CD14-positive monocyte (primary cell): ENCODE measurements around the gene ZEB2. TPM values are rescaled to one million over a fixed set of nuclear protein-coding genes. Genes with fewer than 3 reads are reported as not detected.
A peak's percentile ranks its signal among the peaks of the same experiment; 100 is the strongest.

Source experiments
- DNase-seq, 3 donors: peaks; one replicate each; pipeline ENCODE4 v3.0.0-alpha.2; 2011 to 2022
- H2AFZ ChIP-seq: 2 replicates; pipeline ENCODE4 v1.6.0; 2012; ENCODE audit warnings: mild to moderate bottlenecking, low read depth, low read length, inconsistent platforms; ENCODE audit not compliant: insufficient read depth, poor library complexity, severe bottlenecking
- H3K27ac ChIP-seq, 2 donors: 1 replicate in 1 of 2; 2 replicates in 1 of 2; pipeline ENCODE4 v1.5.1; 2012 to 2013; ENCODE audit warnings: low read length in 2 of 2, control low read depth in 1 of 2, inconsistent platforms in 1 of 2, low read depth in 1 of 2, mild to moderate bottlenecking in 1 of 2
- H3K27me3 ChIP-seq, 2 donors: one replicate each; pipeline versions ENCODE4 v1.6.0 to v1.6.1; 2011 to 2013; ENCODE audit warnings: low read length in 2 of 2; ENCODE audit not compliant: control insufficient read depth in 2 of 2, insufficient read depth in 2 of 2
- H3K36me3 ChIP-seq, 2 donors: replicated peaks in 1 of 2; 1 replicate in 1 of 2; 2 replicates in 1 of 2; pipeline versions ENCODE4 v1.5.1 to v1.6.1; 2012 to 2013; ENCODE audit warnings: low read length in 2 of 2, control low read depth in 1 of 2, inconsistent platforms in 1 of 2, mild to moderate bottlenecking in 1 of 2; ENCODE audit not compliant: insufficient read depth in 2 of 2, control insufficient read depth in 1 of 2
- H3K4me1 ChIP-seq, 2 donors: 1 replicate in 1 of 2; 2 replicates in 1 of 2; pipeline versions ENCODE4 v1.5.1 to v1.6.1; 2012 to 2013; ENCODE audit warnings: low read length in 2 of 2, control low read depth in 1 of 2, inconsistent platforms in 1 of 2, mild to moderate bottlenecking in 1 of 2, moderate library complexity in 1 of 2; ENCODE audit not compliant: insufficient read depth in 2 of 2, control insufficient read depth in 1 of 2
- H3K4me2 ChIP-seq: replicated peaks from 2 replicates; pipeline ENCODE3; 2012; ENCODE audit warnings: low read length, moderate library complexity, mild to moderate bottlenecking; ENCODE audit not compliant: poor library complexity, severe bottlenecking; ENCODE audit errors: extremely low read depth
- H3K4me3 ChIP-seq, 3 experiments: fragments of 200-600 bp in 1 of 3; sonication (generic) in 1 of 3; replicated peaks in 1 of 3; 1 replicate in 2 of 3; 2 replicates in 1 of 3; pipeline ENCODE4 v1.5.1; 2011 to 2013; ENCODE audit warnings: low read length in 3 of 3, mild to moderate bottlenecking in 3 of 3, control low read depth in 2 of 3, low read depth in 2 of 3, inconsistent platforms in 1 of 3, moderate library complexity in 1 of 3
- H3K79me2 ChIP-seq: 2 replicates; pipeline ENCODE4 v1.6.0; 2012; ENCODE audit warnings: mild to moderate bottlenecking, control low read depth, inconsistent platforms, low read length, moderate library complexity; ENCODE audit not compliant: insufficient read depth
- H3K9ac ChIP-seq: 2 replicates; pipeline ENCODE4 v1.6.0; 2017; ENCODE audit warnings: low read length, mild to moderate bottlenecking; ENCODE audit not compliant: insufficient read depth, poor library complexity, severe bottlenecking
- H3K9me3 ChIP-seq, 2 donors: replicated peaks in 1 of 2; 1 replicate in 1 of 2; 2 replicates in 1 of 2; pipeline versions ENCODE4 v1.5.1 to v1.6.1; 2012 to 2013; ENCODE audit warnings: low read length in 2 of 2, control low read depth in 1 of 2; ENCODE audit not compliant: control insufficient read depth in 1 of 2, insufficient read depth in 1 of 2
- H4K20me1 ChIP-seq: 2 replicates; pipeline ENCODE4 v1.6.0; 2012; ENCODE audit warnings: mild to moderate bottlenecking, low read length, control low read depth, moderate library complexity; ENCODE audit not compliant: insufficient read depth
- H3K27ac Mint-ChIP-seq, 7 donors: one replicate each; pipeline ENCODE4 v1.8.0; 2020; ENCODE audit warnings: mild to moderate bottlenecking in 7 of 7, mixed read lengths in 7 of 7, moderate library complexity in 6 of 7, inconsistent platforms in 2 of 7
- H3K27me3 Mint-ChIP-seq, 3 donors: one replicate each; pipeline ENCODE4 v1.8.0; 2021 to 2022; ENCODE audit warnings: low read depth in 3 of 3, mild to moderate bottlenecking in 3 of 3, mixed read lengths in 3 of 3, moderate library complexity in 3 of 3, inconsistent platforms in 1 of 3
- H3K36me3 Mint-ChIP-seq, 2 donors: one replicate each; pipeline ENCODE4 v1.8.0; 2020; ENCODE audit warnings: mixed read lengths in 2 of 2, inconsistent platforms in 1 of 2, mild to moderate bottlenecking in 1 of 2
- H3K4me1 Mint-ChIP-seq: one replicate; pipeline ENCODE4 v1.8.0; 2020; ENCODE audit warnings: mild to moderate bottlenecking, mixed read lengths
- H3K4me3 Mint-ChIP-seq, 2 donors: one replicate each; pipeline ENCODE4 v1.8.0; 2020; ENCODE audit warnings: mild to moderate bottlenecking in 2 of 2, mixed read lengths in 2 of 2, moderate library complexity in 1 of 2
- H3K9me3 Mint-ChIP-seq, 7 donors: one replicate each; pipeline ENCODE4 v1.8.0; 2020 to 2022; ENCODE audit warnings: mixed read lengths in 7 of 7, mild to moderate bottlenecking in 6 of 7, moderate library complexity in 6 of 7, inconsistent platforms in 2 of 7
- CTCF ChIP-seq: fragments of 200-600 bp; IDR thresholded peaks from one replicate; pipeline ENCODE4 v1.8.0; 2022; ENCODE audit warnings: antibody characterized with exemption, mild to moderate bottlenecking
- WGBS: methylation state at CpG from one replicate; pipeline ENCODE4 v1.1.5; 2013; ENCODE audit warnings: missing lambda C conversion rate; ENCODE audit not compliant: insufficient coverage; 5-methylcytosine and 5-hydroxymethylcytosine counted together
- intact Hi-C, 2 donors: fragments of 100-400 bp; cut with micrococcal nuclease; formaldehyde crosslinking; loops; one replicate each; pipeline versions ENCODE4 v1.15.0 to v1.15.1; 2023
- polyA plus RNA-seq, 3 donors: library from polyadenylated mRNA; depleted of rRNA in 1 of 3; unstranded in 2 of 3; stranded (reverse) in 1 of 3; fragments of 300-500 nt in 2 of 3; fragments of >200 nt in 1 of 3; fragmentation: Illumina TruSeq in 2 of 3; gene quantifications; 1 replicate in 2 of 3; 2 replicates in 1 of 3; pipeline ENCODE4 v1.2.3, GENCODE V29; 2012 to 2021

Gene ZEB2
- polyA plus RNA-seq, 3 donors = 76.8 to 325 (median 93.8) TPM

GRCh38 chr2:144517866-144518747 lies 1.8 kb downstream of the ZEB2 start:
- TF ChIP-seq CTCF = no peak
- H3K9me3 Mint-ChIP-seq = peaks cover 0 to 8% (median 2%) of the 10 kb centered on the region in 7 donors
- peak overlapping the region; percentile 94 for H3K4me2 ChIP-seq
- peaks cover 35 to 36% of the 10 kb centered on the region in 2 donors for H3K36me3 Mint-ChIP-seq
- peaks cover 34 to 39% of the 10 kb centered on the region in 2 donors for H3K4me1 ChIP-seq
- H3K9ac ChIP-seq = peak overlapping the region; percentile 99
- no peak overlapping the region for H2AFZ ChIP-seq
- H3K27me3 ChIP-seq = no peaks in the 10 kb centered on the region
- DNase-seq = peak in 2 of 3 donors; percentile 52 to 54
- peaks cover 25 to 29% of the 10 kb centered on the region in 2 donors for H3K36me3 ChIP-seq
- H3K27ac Mint-ChIP-seq = no peak overlapping the region
- H3K79me2 ChIP-seq = peaks cover 93% of the 10 kb centered on the region
- intact Hi-C loops = loop anchor here (2.0 to 5.0 kb wide), 2 partner anchors 183 to 184 kb away; no protein-coding TSS in a partner anchor
- peaks cover 36% of the 10 kb centered on the region for H3K4me1 Mint-ChIP-seq
- WGBS = 0% methylated on average over 6 of the region's 21 CpGs
- no peak overlapping the region for H3K4me3 Mint-ChIP-seq
- peak overlapping the region; percentile 92 to 100 (median 99) for H3K4me3 ChIP-seq
- peaks cover 41% of the 10 kb centered on the region for H4K20me1 ChIP-seq
- no peaks in the 10 kb centered on the region for H3K27me3 Mint-ChIP-seq
- H3K27ac ChIP-seq = peak overlapping the region; percentile 99
- H3K9me3 ChIP-seq = no peaks in the 10 kb centered on the region

GRCh38 chr2:144516981-144517865 lies 2.7 kb downstream of the ZEB2 start:
- under 1% methylated on average over 61 of the region's 83 CpGs for WGBS
- peak; percentile 86 to 94 (median 87) for DNase-seq
- H3K27me3 Mint-ChIP-seq = no peaks in the 10 kb centered on the region
- peak overlapping the region; percentile 99 for H3K27ac ChIP-seq
- no peaks in the 10 kb centered on the region for H3K27me3 ChIP-seq
- no peak overlapping the region for H3K4me3 Mint-ChIP-seq
- H2AFZ ChIP-seq = no peak overlapping the region
- peaks cover 93% of the 10 kb centered on the region for H3K79me2 ChIP-seq
- H3K4me3 ChIP-seq = peak overlapping the region; percentile 92 to 100 (median 99)
- H3K4me2 ChIP-seq = peak overlapping the region; percentile 94
- intact Hi-C loops = loop anchor here (2.0 to 5.0 kb wide), 2 partner anchors 184 to 185 kb away; no protein-coding TSS in a partner anchor
- peaks cover 50% of the 10 kb centered on the region for H4K20me1 ChIP-seq
- peaks cover 34 to 39% of the 10 kb centered on the region in 2 donors for H3K4me1 ChIP-seq
- peaks cover 0 to 8% (median 2%) of the 10 kb centered on the region in 7 donors for H3K9me3 Mint-ChIP-seq
- peaks cover 44 to 45% of the 10 kb centered on the region in 2 donors for H3K36me3 Mint-ChIP-seq
- peak overlapping the region; percentile 99 for H3K9ac ChIP-seq
- no peak for TF ChIP-seq CTCF
- H3K4me1 Mint-ChIP-seq = peaks cover 36% of the 10 kb centered on the region
- no peak overlapping the region for H3K27ac Mint-ChIP-seq
- peaks cover 34 to 38% of the 10 kb centered on the region in 2 donors for H3K36me3 ChIP-seq
- H3K9me3 ChIP-seq = no peaks in the 10 kb centered on the region
